DMS 273 (cell line): ENCODE results near the gene STK32C.
A peak's percentile ranks its signal among the peaks of the same experiment; 100 is the strongest.

ENCODE experiments used
- DNase-seq: peaks from one replicate; lab custom pipeline; 2025; ENCODE audit not compliant: unreplicated experiment; lab: John Stamatoyannopoulos, UW

STK32C gene

GRCh38 chr10:132174237-132174636 is 133.5 kb downstream of the STK32C start:
- no peak for DNase-seq

GRCh38 chr10:132173185-132173584 is 134.6 kb downstream of the STK32C start:
- no peak for DNase-seq

GRCh38 chr10:132172091-132173066 is 135.4 kb downstream of the STK32C start:
- peak; percentile 11 for DNase-seq

GRCh38 chr10:132170561-132171361 is 137.0 kb downstream of the STK32C start:
- no peak for DNase-seq

GRCh38 chr10:132169766-132170560 is 137.8 kb downstream of the STK32C start:
- DNase-seq: no peak

GRCh38 chr10:132169031-132169765 is 138.6 kb downstream of the STK32C start:
- no peak for DNase-seq

GRCh38 chr10:132168571-132169030 is 139.1 kb downstream of the STK32C start:
- DNase-seq: peak; percentile 63

- DNase-seq: no peak
Observed at GRCh38 chr10:132167976-132168375, 139.8 kb downstream of the STK32C start.

- no peak for DNase-seq
Observed at GRCh38 chr10:132167041-132167674, 140.6 kb downstream of the STK32C start.

GRCh38 chr10:132166216-132166950 is 141.4 kb downstream of the STK32C start:
- DNase-seq: no peak

- no peak for DNase-seq
Observed at GRCh38 chr10:132165416-132165980, 142.3 kb downstream of the STK32C start.

GRCh38 chr10:132164761-132165278 is 142.9 kb downstream of the STK32C start:
- no peak for DNase-seq

GRCh38 chr10:132163826-132164515 is 143.8 kb downstream of the STK32C start:
- no peak for DNase-seq

GRCh38 chr10:132163278-132163765 is 144.4 kb downstream of the STK32C start:
- DNase-seq: peak; percentile 62

GRCh38 chr10:132162590-132163277 is 145.0 kb downstream of the STK32C start:
- DNase-seq: no peak

- no peak for DNase-seq
Observed at GRCh38 chr10:132162021-132162531, 145.7 kb downstream of the STK32C start.
